Mesangial cell (primary cell): ENCODE data around the gene CDC73. TPM values are rescaled to one million over a fixed set of nuclear protein-coding genes. Genes with fewer than 3 reads are reported as not detected.

Experiments
- total RNA-seq: library from RNA; depleted of rRNA; stranded (reverse); fragments of >200 nt; gene quantifications from 2 replicates; pipeline ENCODE4 v1.2.3, GENCODE V29; 2015

The CDC73 gene
- total RNA-seq, result 8.2 and 12.7 TPM in 2 replicates

DNA sequence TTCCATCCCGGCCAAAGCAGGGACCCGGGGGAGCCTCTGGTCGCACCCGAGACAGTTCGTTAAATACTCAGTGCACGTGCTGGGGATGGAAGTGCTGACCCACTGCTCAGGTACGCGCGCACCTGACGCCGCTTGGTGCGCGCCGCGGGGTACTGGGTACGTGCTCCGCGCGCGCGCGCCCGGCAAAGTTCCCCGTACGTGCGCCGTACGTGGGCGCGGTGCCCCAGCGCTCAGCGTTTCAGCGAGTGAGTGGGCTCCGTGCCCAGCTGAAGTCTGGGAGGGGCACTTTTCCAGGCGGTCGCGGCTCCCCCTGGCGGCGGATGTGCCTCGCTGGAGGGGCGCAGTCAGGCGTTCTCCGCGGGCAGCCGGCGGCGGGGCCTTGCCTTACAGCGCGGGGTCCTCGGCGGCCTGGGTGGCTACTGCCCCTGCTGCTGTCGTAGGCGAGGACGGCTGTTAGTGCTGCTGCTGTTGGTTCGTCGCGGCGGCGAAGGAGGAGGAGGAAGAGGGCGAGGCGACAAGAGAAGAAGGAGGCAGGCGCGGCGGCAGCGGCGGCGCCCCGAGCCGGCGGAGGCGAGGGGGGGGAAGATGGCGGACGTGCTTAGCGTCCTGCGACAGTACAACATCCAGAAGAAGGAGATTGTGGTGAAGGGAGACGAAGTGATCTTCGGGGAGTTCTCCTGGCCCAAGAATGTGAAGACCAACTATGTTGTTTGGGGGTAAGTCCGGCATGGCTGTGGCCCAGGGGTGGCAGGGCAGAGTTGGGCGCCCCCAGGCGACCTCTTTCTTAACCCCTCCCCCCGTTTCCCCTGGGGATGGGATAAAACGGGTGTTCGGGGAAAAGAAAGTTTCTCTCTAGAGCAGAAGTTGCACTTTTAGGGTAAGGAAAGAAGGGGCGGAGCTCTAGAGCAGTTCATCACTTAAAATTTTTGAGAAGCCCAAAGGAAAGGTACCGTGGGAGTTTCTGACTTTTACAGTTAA lies at the start of gene CDC73:
TSS of gene CDC73 (plus strand) at position 416 of the 978 bp plus-strand sequence. CDS start at position 586, 170 bp downstream.

DNA sequence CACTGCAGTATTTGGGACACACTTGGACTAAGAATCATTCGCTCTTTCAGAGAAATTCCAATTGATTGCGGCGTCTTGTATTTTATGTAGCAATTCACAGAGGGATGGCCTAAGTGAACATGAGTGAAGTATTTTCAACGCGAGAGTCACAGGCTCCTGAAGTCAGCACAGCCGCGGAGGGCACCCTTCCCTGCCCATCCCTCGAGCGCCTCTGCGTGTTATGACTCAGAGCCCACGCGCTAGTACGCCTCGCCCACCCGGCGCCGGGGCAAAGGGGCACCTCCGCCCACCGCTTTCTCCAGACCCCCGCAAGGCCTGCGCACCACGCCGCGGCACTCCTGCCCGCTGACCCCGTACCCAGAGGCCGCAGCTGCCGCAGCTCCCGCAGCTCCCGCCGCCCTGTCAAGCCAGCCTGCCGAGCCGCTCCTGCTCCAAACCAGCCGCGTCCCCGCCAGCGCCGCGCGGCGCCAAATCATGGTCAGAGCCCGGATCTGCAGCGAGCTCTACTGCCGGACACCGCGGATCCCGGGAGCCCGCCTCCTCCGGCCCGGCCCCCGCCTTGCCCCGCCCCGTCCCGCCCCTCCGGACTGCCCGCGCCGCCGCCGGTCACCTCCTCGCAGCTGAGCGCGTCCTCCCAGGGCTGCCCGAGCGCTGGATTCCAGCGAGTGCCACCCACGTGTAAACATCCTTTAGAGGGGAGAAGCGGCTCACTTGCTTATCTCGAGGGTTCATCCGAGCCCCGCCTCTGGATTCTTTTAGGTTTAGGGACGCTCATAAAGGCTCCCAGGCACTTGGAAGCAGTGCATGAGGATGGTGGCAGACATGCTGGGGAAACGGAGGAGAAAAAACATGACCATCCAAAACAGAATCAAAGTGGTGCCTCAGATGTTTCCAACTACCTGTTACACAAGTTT lies 16.7 kb upstream of the CDC73 start, which contains the start of gene GLRX2:
TSS of gene GLRX2 (minus strand) at position 508 of the 914 bp plus-strand sequence. CDS start at position 476, 32 bp downstream.

DNA sequence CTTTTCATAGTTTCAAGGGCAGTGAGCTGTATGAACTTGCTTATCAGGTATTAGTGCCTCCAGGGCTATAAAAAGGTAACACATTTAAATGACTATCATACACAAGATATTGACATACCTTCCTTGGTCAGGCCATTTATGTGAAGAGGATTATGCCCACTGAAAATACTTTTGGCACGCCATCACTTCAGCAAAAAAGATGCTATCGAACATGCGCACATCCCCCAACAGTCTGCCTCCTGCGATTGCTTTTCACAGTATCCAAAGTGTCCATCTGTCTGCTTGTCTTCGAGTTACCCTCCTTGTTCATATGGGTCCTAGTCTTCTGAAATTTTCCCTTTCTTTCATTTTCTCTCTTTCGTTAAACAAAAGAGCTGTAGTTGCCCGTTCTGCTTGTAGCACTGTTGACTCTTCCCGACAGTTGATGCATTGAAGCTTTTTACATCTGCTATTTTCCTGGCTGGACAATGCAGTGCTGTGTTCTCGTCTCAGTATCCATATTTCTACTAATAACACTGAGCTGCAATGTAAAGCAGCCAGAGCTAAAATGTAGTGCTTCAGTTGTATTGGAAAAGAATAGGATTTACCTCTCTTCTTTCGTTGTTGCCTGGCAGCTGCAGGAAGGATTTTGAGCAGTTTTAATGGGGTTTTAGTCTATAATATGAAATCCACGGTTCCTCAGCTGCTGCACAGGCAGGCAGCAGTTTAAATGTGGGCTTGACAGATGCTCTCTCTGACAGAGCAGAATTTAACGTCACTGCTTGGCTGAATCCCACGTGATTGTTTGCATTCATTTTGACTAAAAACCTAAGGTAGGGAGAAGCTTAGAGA lies 64.3 kb downstream of the CDC73 start, which contains the start of gene B3GALT2:
TSS of gene B3GALT2 (minus strand) at position 713 of the 831 bp plus-strand sequence. CDS start 5,051 bp downstream, outside the sequence.

Other genes with a start within 250 kb of the CDC73 start
- gene UCHL5, start 62.7 kb upstream of the CDC73 start, total RNA-seq, result 16.0 and 17.6 TPM in 2 replicates
- gene RO60, start 62.4 kb upstream of the CDC73 start, total RNA-seq, result 59.8 and 95.7 TPM in 2 replicates
- gene GLRX2, start 16.6 kb upstream of the CDC73 start, total RNA-seq, result 4.8 and 9.9 TPM in 2 replicates
- 0.49 and 1.9 TPM in 2 replicates for gene B3GALT2, start 64.6 kb downstream of the CDC73 start, total RNA-seq